BJ (cell line): ENCODE results near the gene DCDC1. TPM values are rescaled to one million over a fixed set of nuclear protein-coding genes. Genes with fewer than 3 reads are reported as not detected.

Experiments used
- CTCF ChIA-PET: fragments of 350-600 bp; formaldehyde crosslinking; extraction: SDS; loops from one replicate; lab custom pipeline; 2021; ENCODE audit warnings: antibody characterized with exemption, inconsistent platforms; lab: Yijun Ruan, JAX
- POLR2A ChIA-PET: fragments of 300-600 bp; sonication (Branson Sonifier 250); formaldehyde crosslinking; extraction: SDS; loops from one replicate; lab custom pipeline; 2021; ENCODE audit warnings: antibody characterized with exemption; lab: Charles Lee
- DNase-seq: peaks from one replicate; pipeline ENCODE4 v3.0.0-alpha.2; 2011; ENCODE audit warnings: low read depth
- H3K27me3 ChIP-seq: 2 replicates; pipeline ENCODE4 v1.6.0; 2011; ENCODE audit warnings: low read length; ENCODE audit not compliant: control insufficient read depth, insufficient read depth
- H3K36me3 ChIP-seq: 2 replicates; pipeline ENCODE4 v1.5.1; 2011; ENCODE audit warnings: low read length; ENCODE audit not compliant: control insufficient read depth, insufficient read depth
- H3K4me3 ChIP-seq: 2 replicates; pipeline ENCODE4 v1.5.1; 2011; ENCODE audit warnings: low read depth, mild to moderate bottlenecking, control low read depth, low read length
- CTCF ChIP-seq: IDR thresholded peaks from 2 replicates; pipeline ENCODE4 v1.5.1; 2011; ENCODE audit warnings: low read depth, mild to moderate bottlenecking, control low read depth, inconsistent platforms, low read length, moderate library complexity; ENCODE audit not compliant: insufficient read depth
- polyA plus RNA-seq: library from polyadenylated mRNA; depleted of rRNA; stranded (reverse); fragments of >200 nt; gene quantifications from 2 replicates; pipeline ENCODE4 v1.2.3, GENCODE V29; 2011

DCDC1 gene
- polyA plus RNA-seq, 1 experiment: not detected

GRCh38 chr11:31127290-31127689, 242.2 kb downstream of the DCDC1 start:
- Histone ChIP-seq H3K36me3 (no peaks in the 10 kb centered on the region), H3K27me3 (no peaks in the 10 kb centered on the region), H3K4me3 (no peak overlapping the region)
- ChIA-PET CTCF (no interaction called here), POLR2A (no interaction called here)
- no peak for DNase-seq
- no peak for TF ChIP-seq CTCF

- H3K4me3 ChIP-seq: no peak overlapping the region
- H3K27me3 ChIP-seq: no peaks in the 10 kb centered on the region
- no peaks in the 10 kb centered on the region for H3K36me3 ChIP-seq
- DNase-seq: no peak
- ChIA-PET CTCF (no interaction called here), POLR2A (no interaction called here)
- no peak for TF ChIP-seq CTCF
Measured at GRCh38 chr11:31120428-31120827, 249.1 kb downstream of the DCDC1 start.

DNA sequence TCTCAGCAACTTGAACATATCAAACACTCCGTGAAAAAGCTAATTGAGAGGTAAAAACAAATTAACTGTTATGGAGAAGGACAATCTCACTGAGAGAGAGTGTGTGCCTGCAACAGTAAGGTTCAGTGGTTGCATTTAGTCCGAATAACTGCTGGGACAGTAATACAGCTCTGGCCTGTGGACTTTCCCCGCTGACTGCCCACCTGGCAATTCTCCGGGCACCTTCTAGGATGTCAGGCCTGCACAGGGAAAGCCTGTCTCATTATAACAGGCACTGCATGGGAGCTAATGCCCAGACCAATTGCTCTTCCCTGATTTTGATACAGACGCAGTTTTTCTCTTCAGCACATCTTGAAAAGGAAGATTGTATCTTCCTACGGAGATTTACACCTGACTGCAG, 251.0 kb downstream of the DCDC1 start:
- Histone ChIP-seq H3K36me3 (no peaks in the 10 kb centered on the region), H3K4me3 (no peak overlapping the region), H3K27me3 (no peaks in the 10 kb centered on the region)
- DNase-seq: no peak
- CTCF ChIA-PET: no interaction called here
- no peak for TF ChIP-seq CTCF
- POLR2A ChIA-PET: no interaction called here

DNA sequence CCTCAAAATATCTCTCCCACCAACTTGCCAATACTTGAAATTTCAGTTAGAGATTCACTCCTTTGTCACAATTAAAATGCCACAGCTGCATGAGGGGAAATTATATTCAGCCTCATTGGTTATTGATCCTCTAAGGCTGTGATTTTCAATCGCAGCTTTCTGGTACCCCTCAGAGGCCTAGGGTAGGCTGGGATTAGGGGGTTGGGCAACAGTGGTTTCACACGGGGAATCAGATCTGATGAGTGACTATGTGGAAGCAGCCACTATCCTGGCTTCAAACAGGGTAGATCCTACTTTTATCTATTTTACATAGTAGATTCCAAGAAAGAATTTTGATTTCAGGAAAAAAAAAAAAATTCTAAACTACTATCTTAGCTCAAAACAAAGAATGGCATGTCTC, 252.5 kb downstream of the DCDC1 start:
- no peak for DNase-seq
- Histone ChIP-seq H3K4me3 (no peak overlapping the region), H3K36me3 (no peaks in the 10 kb centered on the region), H3K27me3 (no peaks in the 10 kb centered on the region)
- POLR2A ChIA-PET: no interaction called here
- TF ChIP-seq CTCF: no peak
- CTCF ChIA-PET: no interaction called here

GRCh38 chr11:31114442-31114841, 255.1 kb downstream of the DCDC1 start:
- Histone ChIP-seq H3K4me3 (no peak overlapping the region), H3K36me3 (no peaks in the 10 kb centered on the region), H3K27me3 (no peaks in the 10 kb centered on the region)
- POLR2A ChIA-PET: no interaction called here
- no peak for TF ChIP-seq CTCF
- CTCF ChIA-PET: no interaction called here
- no peak for DNase-seq
